HepG2 (cell line): ENCODE results near the gene FBXO11.

Experiments
- ATF7 ChIP-seq, 2 experiments: fragments of 450-650 bp in 1 of 2; sonication (generic) in 1 of 2; formaldehyde crosslinking in 1 of 2; IDR thresholded peaks; 2 replicates each; pipeline versions ENCODE4 v1.4.0 to v1.6.1; 2016 to 2020; ENCODE audit warnings: antibody characterized with exemption in 1 of 2, mild to moderate bottlenecking in 1 of 2, missing genetic modification reagents in 1 of 2
- CHCHD3 ChIP-seq: sonication (generic); formaldehyde crosslinking; IDR thresholded peaks from 2 replicates; pipeline ENCODE4 v1.8.0; 2022; ENCODE audit warnings: mild to moderate bottlenecking, missing genetic modification reagents, moderate library complexity
- DMTF1 ChIP-seq: sonication (generic); formaldehyde crosslinking; IDR thresholded peaks from 2 replicates; pipeline ENCODE4 v1.4.0; 2020; ENCODE audit warnings: mild to moderate bottlenecking, missing genetic modification reagents
- JUNB ChIP-seq: sonication (generic); formaldehyde crosslinking; IDR thresholded peaks from 2 replicates; pipeline ENCODE4 v1.8.0; 2022; ENCODE audit warnings: missing genetic modification reagents, mild to moderate bottlenecking, borderline replicate concordance
- MYC ChIP-seq: sonication (generic); formaldehyde crosslinking; IDR thresholded peaks from 2 replicates; pipeline ENCODE4 v1.9.0; 2021; ENCODE audit warnings: missing genetic modification reagents, borderline replicate concordance
- NR2F1 ChIP-seq, 2 experiments: fragments of 450-650 bp in 1 of 2; formaldehyde crosslinking in 1 of 2; IDR thresholded peaks; 2 replicates each; pipeline versions ENCODE4 v1.5.0 to v1.6.1; 2016 to 2020; ENCODE audit warnings: mild to moderate bottlenecking in 1 of 2, missing compliant biosample characterization in 1 of 2, missing genetic modification reagents in 1 of 2, moderate library complexity in 1 of 2
- POLR2A ChIP-seq, 2 experiments: IDR thresholded peaks; 2 replicates each; pipeline ENCODE4 v1.6.1; 2011; ENCODE audit warnings: low read depth in 2 of 2, low read length in 2 of 2, mild to moderate bottlenecking in 1 of 2, moderate library complexity in 1 of 2; ENCODE audit not compliant: insufficient read depth in 1 of 2
- RNF2 ChIP-seq: fragments of 450-650 bp; conservative IDR thresholded peaks from 2 replicates; pipeline ENCODE4 v1.6.1; 2016; ENCODE audit warnings: low read depth
- ZKSCAN1 ChIP-seq: fragments of 150-350 bp; IDR thresholded peaks from 2 replicates; pipeline ENCODE4 v1.6.1; 2014; ENCODE audit warnings: low read length
- ZNF251 ChIP-seq: sonication (generic); formaldehyde crosslinking; IDR thresholded peaks from 2 replicates; pipeline ENCODE4 v1.9.0; 2021; ENCODE audit warnings: mild to moderate bottlenecking, missing genetic modification reagents
- TF ChIP-seq, protein P1 (sequence below): sonication (generic); formaldehyde crosslinking; IDR thresholded peaks from 2 replicates; pipeline ENCODE4 v1.5.0; 2020; ENCODE audit warnings: mild to moderate bottlenecking, missing genetic modification reagents, moderate library complexity
- TF ChIP-seq, protein P2 (sequence below): sonication (generic); formaldehyde crosslinking; IDR thresholded peaks from 2 replicates; pipeline ENCODE4 v1.5.1; 2020; ENCODE audit warnings: mild to moderate bottlenecking, missing genetic modification reagents, moderate library complexity
- TF ChIP-seq, protein P3 (sequence below): sonication (generic); formaldehyde crosslinking; IDR thresholded peaks from 2 replicates; pipeline ENCODE4 v1.8.1; 2023; ENCODE audit warnings: mild to moderate bottlenecking, missing genetic modification reagents

DNA sequence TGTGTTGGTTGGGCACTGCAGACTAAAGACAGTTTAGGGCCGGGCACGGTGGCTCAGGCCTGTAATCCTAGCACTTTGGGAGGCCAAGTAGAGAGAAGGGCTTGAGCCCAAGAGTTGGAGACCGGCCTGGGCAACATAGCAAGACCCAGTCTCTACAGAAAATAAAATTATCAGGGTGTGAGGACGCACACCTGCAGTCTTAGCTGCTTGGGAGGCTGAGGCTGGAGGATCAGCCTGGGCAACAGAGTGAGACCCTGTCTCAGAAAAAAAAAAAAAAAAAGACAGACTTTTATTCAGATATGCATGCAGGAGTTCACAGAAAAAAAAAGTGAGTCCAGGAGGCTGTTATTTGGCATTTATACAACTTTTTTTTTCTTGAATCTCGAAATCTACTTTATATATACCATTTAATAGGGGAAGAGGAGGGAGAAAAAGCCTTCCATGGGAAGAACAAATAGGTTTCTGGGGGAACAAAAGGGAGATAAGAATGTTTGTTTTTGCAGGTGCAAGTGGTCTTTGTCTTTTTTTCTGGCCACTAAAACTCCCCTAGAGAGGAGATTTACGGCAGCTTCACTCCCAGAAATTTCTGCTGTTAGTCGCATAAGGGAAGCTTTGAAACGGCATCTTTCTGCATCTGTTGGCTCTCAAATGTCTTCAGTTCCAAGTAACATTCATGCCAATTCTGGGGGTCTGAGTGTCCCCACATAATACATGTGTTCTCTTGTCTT is 127.4 kb downstream of the FBXO11 start:
- TF ChIP-seq, protein P1, sequence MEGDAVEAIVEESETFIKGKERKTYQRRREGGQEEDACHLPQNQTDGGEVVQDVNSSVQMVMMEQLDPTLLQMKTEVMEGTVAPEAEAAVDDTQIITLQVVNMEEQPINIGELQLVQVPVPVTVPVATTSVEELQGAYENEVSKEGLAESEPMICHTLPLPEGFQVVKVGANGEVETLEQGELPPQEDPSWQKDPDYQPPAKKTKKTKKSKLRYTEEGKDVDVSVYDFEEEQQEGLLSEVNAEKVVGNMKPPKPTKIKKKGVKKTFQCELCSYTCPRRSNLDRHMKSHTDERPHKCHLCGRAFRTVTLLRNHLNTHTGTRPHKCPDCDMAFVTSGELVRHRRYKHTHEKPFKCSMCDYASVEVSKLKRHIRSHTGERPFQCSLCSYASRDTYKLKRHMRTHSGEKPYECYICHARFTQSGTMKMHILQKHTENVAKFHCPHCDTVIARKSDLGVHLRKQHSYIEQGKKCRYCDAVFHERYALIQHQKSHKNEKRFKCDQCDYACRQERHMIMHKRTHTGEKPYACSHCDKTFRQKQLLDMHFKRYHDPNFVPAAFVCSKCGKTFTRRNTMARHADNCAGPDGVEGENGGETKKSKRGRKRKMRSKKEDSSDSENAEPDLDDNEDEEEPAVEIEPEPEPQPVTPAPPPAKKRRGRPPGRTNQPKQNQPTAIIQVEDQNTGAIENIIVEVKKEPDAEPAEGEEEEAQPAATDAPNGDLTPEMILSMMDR (CRISPR knock-in tag): no peak
- TF ChIP-seq ZKSCAN1 (no peak), CHCHD3 (CRISPR knock-in tag) (no peak), DMTF1 (no peak), ZNF251 (no peak), ATF7 (IDR thresholded peaks at IDR 0.05) (no peak), ATF7 (CRISPR knock-in tag; IDR thresholded peaks at IDR 0.05) (no peak), NR2F1 (CRISPR knock-in tag; IDR thresholded peaks at IDR 0.05) (no peak), MYC (CRISPR knock-in tag) (no peak), POLR2A (IDR thresholded peaks at IDR 0.05; ENCODE audit: insufficient read depth in 1 of 2, low read depth in 2 of 2, low read length in 2 of 2) (no peak), RNF2 (no peak), JUNB (CRISPR knock-in tag) (no peak)
- TF ChIP-seq, protein P2, sequence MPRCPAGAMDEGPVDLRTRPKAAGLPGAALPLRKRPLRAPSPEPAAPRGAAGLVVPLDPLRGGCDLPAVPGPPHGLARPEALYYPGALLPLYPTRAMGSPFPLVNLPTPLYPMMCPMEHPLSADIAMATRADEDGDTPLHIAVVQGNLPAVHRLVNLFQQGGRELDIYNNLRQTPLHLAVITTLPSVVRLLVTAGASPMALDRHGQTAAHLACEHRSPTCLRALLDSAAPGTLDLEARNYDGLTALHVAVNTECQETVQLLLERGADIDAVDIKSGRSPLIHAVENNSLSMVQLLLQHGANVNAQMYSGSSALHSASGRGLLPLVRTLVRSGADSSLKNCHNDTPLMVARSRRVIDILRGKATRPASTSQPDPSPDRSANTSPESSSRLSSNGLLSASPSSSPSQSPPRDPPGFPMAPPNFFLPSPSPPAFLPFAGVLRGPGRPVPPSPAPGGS (CRISPR knock-in tag): no peak
- TF ChIP-seq, protein P3, sequence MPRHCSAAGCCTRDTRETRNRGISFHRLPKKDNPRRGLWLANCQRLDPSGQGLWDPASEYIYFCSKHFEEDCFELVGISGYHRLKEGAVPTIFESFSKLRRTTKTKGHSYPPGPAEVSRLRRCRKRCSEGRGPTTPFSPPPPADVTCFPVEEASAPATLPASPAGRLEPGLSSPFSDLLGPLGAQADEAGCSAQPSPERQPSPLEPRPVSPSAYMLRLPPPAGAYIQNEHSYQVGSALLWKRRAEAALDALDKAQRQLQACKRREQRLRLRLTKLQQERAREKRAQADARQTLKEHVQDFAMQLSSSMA: no peak
